Measurements from ENCODE around the gene HSD17B8. TPM values are rescaled to one million over a fixed set of nuclear protein-coding genes. Genes with fewer than 3 reads are reported as not detected.
A peak's percentile ranks its signal among the peaks of the same experiment; 100 is the strongest.

HSD17B8 gene
- total and polyA plus RNA-seq, 10 of the 15 experiments (the other 5 are each of a cell fraction or from before 2014, with no cell fraction given), result 3.1 to 54.3 (median 26.5) TPM

- TF ChIP-seq ZNF687 (IDR thresholded peaks at IDR 0.05) (no peak), POU2F2 (IDR thresholded peaks at IDR 0.05; ENCODE audit: borderline replicate concordance, low read depth, low read length) (no peak), ZNF622 (IDR thresholded peaks at IDR 0.05) (no peak), RUNX3 (IDR thresholded peaks at IDR 0.05; ENCODE audit: low read length) (no peak), CBX3 (IDR thresholded peaks at IDR 0.05; ENCODE audit: borderline replicate concordance, low read depth) (no peak), ZSCAN29 (IDR thresholded peaks at IDR 0.05) (no peak), SRF (IDR thresholded peaks at IDR 0.05; ENCODE audit: low read depth in 2 of 2, low read length in 2 of 2) (no peak), CHD1 (IDR thresholded peaks at IDR 0.05; ENCODE audit: low read depth, low read length) (no peak), EED (IDR thresholded peaks at IDR 0.05; ENCODE audit: low read depth) (no peak), TCF12 (IDR thresholded peaks at IDR 0.05; ENCODE audit: low read depth, low read length) (peak; percentile 76; the same call in 1 of the 2 replicates), TCF7 (IDR thresholded peaks at IDR 0.05; ENCODE audit: borderline replicate concordance) (no peak), RCOR1 (conservative IDR thresholded peaks at IDR 0.05; ENCODE audit: low read depth, low read length) (no peak), KLF5 (IDR thresholded peaks at IDR 0.05; ENCODE audit: partially characterized antibody) (no peak), BCL3 (IDR thresholded peaks at IDR 0.05; ENCODE audit: borderline replicate concordance, insufficient read depth, low read depth, low read length, poor library complexity, severe bottlenecking) (no peak), SMARCA5 (IDR thresholded peaks at IDR 0.05) (no peak), RB1 (IDR thresholded peaks at IDR 0.05; ENCODE audit: borderline replicate concordance) (peak; percentile 73; the same call in 1 of the 2 replicates)
- TF ChIP-seq, protein P1, sequence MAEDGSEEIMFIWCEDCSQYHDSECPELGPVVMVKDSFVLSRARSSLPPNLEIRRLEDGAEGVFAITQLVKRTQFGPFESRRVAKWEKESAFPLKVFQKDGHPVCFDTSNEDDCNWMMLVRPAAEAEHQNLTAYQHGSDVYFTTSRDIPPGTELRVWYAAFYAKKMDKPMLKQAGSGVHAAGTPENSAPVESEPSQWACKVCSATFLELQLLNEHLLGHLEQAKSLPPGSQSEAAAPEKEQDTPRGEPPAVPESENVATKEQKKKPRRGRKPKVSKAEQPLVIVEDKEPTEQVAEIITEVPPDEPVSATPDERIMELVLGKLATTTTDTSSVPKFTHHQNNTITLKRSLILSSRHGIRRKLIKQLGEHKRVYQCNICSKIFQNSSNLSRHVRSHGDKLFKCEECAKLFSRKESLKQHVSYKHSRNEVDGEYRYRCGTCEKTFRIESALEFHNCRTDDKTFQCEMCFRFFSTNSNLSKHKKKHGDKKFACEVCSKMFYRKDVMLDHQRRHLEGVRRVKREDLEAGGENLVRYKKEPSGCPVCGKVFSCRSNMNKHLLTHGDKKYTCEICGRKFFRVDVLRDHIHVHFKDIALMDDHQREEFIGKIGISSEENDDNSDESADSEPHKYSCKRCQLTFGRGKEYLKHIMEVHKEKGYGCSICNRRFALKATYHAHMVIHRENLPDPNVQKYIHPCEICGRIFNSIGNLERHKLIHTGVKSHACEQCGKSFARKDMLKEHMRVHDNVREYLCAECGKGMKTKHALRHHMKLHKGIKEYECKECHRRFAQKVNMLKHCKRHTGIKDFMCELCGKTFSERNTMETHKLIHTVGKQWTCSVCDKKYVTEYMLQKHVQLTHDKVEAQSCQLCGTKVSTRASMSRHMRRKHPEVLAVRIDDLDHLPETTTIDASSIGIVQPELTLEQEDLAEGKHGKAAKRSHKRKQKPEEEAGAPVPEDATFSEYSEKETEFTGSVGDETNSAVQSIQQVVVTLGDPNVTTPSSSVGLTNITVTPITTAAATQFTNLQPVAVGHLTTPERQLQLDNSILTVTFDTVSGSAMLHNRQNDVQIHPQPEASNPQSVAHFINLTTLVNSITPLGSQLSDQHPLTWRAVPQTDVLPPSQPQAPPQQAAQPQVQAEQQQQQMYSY (CRISPR knock-in tag; IDR thresholded peaks at IDR 0.05), result no peak
- TF ChIP-seq, protein P2, sequence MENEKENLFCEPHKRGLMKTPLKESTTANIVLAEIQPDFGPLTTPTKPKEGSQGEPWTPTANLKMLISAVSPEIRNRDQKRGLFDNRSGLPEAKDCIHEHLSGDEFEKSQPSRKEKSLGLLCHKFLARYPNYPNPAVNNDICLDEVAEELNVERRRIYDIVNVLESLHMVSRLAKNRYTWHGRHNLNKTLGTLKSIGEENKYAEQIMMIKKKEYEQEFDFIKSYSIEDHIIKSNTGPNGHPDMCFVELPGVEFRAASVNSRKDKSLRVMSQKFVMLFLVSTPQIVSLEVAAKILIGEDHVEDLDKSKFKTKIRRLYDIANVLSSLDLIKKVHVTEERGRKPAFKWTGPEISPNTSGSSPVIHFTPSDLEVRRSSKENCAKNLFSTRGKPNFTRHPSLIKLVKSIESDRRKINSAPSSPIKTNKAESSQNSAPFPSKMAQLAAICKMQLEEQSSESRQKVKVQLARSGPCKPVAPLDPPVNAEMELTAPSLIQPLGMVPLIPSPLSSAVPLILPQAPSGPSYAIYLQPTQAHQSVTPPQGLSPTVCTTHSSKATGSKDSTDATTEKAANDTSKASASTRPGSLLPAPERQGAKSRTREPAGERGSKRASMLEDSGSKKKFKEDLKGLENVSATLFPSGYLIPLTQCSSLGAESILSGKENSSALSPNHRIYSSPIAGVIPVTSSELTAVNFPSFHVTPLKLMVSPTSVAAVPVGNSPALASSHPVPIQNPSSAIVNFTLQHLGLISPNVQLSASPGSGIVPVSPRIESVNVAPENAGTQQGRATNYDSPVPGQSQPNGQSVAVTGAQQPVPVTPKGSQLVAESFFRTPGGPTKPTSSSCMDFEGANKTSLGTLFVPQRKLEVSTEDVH (IDR thresholded peaks at IDR 0.05; ENCODE audit: low read depth, partially characterized antibody), result no peak
These were observed 34.1 kb upstream of the HSD17B8 start (continued) for GRCh38 chr6:33170176-33171015.
